GM19025 (cell line): ENCODE results near the gene TRAF5.
A peak's percentile ranks its signal among the peaks of the same experiment; 100 is the strongest.

Experiments used
- ATAC-seq: cut with Tn5 transposase; IDR thresholded peaks from one replicate; pipeline ENCODE4 v1.9.1; 2021; ENCODE audit warnings: mild to moderate bottlenecking, low read depth, moderate library complexity; ENCODE audit not compliant: unreplicated experiment

TRAF5 gene

DNA sequence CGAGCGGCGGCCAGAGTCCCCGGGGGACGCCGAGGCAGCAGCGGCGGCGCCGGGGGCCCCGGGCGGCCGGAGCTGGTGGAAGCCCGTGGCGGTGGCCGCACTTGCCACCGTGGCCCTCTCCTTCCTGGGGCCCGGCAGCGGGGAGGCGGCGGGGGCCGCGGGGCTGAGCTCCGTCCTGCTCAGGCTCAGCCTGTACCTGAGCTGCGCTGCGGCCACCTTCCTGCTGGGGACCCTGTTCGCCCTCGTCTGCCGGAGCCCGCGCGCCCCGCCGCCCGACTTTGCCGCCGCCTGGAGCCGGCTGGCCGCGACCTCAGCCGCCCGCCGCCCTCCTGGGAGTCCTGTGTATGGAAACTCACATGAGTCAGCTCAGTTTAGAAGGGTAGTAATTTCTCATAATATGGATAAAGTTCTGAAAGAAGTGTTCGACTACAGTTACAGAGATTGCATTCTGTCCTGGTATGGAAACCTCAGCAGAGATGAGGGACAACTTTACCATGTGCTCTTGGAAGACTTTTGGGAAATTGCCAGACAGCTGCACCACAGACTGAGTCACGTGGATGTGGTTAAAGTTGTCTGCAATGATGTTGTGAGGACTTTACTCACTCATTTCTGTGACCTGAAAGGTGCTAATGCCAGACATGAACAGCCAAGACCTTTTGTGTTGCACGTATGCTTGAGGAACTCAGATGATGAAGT is 90.1 kb downstream of the TRAF5 start:
- peak; percentile 50 for ATAC-seq

DNA sequence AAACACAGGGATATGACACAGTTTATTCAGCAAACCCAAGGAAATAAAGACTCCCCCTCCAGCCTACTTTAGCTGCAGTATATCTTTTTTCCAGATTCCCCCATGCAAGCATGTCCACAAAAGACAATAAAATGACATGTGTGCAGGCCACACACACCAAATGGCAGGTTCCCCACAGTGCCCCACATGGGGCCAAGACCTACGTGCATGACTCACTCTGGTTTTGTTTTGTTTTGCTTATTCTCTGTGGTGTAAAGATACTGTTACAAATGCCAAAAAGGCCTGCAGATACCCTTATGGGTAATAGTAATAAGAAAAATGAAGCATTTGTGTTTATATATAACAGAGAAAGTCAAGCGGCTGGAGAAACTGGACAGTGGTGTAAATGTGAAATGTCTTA is 93.8 kb downstream of the TRAF5 start:
- ATAC-seq = no peak

DNA sequence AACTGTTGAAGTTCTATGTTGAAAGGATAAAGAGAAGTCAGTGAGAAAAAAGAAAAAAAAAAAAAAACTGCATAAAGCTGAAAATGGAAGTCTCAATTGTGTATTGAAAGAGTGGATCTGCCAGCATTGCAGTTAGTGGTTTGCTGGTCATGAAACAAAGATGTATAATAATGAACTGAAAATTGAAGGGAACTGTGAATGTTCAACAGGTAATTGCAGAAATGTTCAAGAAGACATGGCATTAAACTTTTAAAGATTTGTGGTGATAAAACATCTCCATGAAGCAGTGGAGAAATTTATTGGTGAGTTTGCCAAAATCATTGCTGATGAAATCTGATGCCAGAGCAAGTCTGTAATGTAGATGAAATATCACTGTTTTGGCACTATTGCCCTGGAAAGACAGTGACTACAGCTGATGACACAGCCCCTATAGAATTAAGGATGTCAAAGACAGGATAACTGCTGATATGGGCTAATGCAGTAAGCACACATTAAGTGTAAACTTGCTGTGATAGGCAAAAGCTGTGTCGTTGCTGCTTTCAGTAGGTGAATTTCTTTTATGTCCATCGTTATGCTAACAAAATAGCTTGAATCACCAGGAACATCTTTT is 94.3 kb downstream of the TRAF5 start:
- no peak for ATAC-seq

DNA sequence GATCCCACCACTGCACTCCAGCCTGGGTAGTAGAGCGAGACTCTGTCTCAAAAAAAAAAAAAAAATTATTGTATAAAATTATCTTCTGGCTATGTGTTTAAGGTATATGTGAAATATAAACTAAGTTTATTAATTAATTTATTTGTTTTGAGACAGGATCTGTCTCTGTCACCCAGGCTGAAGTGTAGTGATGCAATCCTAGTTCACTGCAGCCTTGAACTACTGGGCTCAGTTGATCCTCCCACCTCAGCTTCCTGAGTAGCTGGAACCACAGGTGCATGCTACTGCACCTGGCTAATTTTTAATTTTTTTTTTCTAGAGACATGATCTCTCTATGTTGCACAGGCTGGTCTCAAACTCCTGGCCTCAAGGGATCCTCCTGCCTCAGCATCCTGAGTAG is 97.4 kb downstream of the TRAF5 start:
- no peak for ATAC-seq
